Natural killer cell (primary cell): ENCODE measurements around the gene CRB3. TPM values are rescaled to one million over a fixed set of nuclear protein-coding genes. Genes with fewer than 3 reads are reported as not detected.
"Not testable (repeated sequence)": the region's sequence is repeated elsewhere in the genome, so short reads cannot be mapped to it uniquely, and the experiment has no call there.

ENCODE experiments used
- ATAC-seq, 3 donors: fragments of 150-1000 bp in 2 of 3; fragments of 200-7000 bp in 1 of 3; cut with Tn5 transposase; 1 replicate in 1 of 3; 2 replicates in 2 of 3; pipeline ENCODE4 v1.10.0; 2021; ENCODE audit warnings: mild to moderate bottlenecking in 2 of 3, moderate library complexity in 2 of 3
- DNase-seq, 2 donors: peaks; one replicate each; pipeline versions ENCODE4 v3.0.0 to v3.0.0-alpha.2; 2013 to 2021; ENCODE audit warnings: mixed read lengths in 1 of 2
- H3K27ac ChIP-seq: one replicate; pipeline ENCODE4 v1.5.1; 2013; ENCODE audit warnings: mild to moderate bottlenecking, low read length
- H3K27me3 ChIP-seq: one replicate; pipeline ENCODE4 v1.6.1; 2013; ENCODE audit warnings: low read length; ENCODE audit not compliant: control insufficient read depth, insufficient read depth
- H3K36me3 ChIP-seq: one replicate; pipeline ENCODE4 v1.6.1; 2013; ENCODE audit warnings: low read length; ENCODE audit not compliant: control insufficient read depth, insufficient read depth
- H3K4me1 ChIP-seq: one replicate; pipeline ENCODE4 v1.6.1; 2013; ENCODE audit warnings: low read length; ENCODE audit not compliant: control insufficient read depth, insufficient read depth
- H3K4me3 ChIP-seq: one replicate; pipeline ENCODE4 v1.5.1; 2013; ENCODE audit warnings: low read length
- H3K9me3 ChIP-seq: one replicate; pipeline ENCODE4 v1.6.1; 2013; ENCODE audit warnings: low read length; ENCODE audit not compliant: control insufficient read depth, insufficient read depth
- H3K27ac Mint-ChIP-seq, 2 donors: one replicate each; pipeline ENCODE4 v1.8.0; 2022; ENCODE audit warnings: mild to moderate bottlenecking in 2 of 2, mixed read lengths in 2 of 2, moderate library complexity in 1 of 2
- H3K27me3 Mint-ChIP-seq, 2 donors: one replicate each; pipeline ENCODE4 v1.8.0; 2022; ENCODE audit warnings: low read depth in 2 of 2, mixed read lengths in 2 of 2
- H3K36me3 Mint-ChIP-seq: one replicate; pipeline ENCODE4 v1.8.0; 2022; ENCODE audit warnings: mixed read lengths
- H3K4me1 Mint-ChIP-seq, 2 donors: one replicate each; pipeline ENCODE4 v1.8.0; 2022; ENCODE audit warnings: mixed read lengths in 2 of 2
- H3K4me3 Mint-ChIP-seq: one replicate; pipeline ENCODE4 v1.8.0; 2022; ENCODE audit warnings: mild to moderate bottlenecking, moderate library complexity, mixed read lengths
- H3K9me3 Mint-ChIP-seq, 2 donors: one replicate each; pipeline ENCODE4 v1.8.0; 2022; ENCODE audit warnings: mixed read lengths in 2 of 2
- CTCF ChIP-seq: fragments of 200-600 bp; IDR thresholded peaks from one replicate; pipeline ENCODE4 v1.8.0; 2022; ENCODE audit warnings: antibody characterized with exemption
- WGBS: methylation state at CpG from one replicate; pipeline ENCODE4 v1.1.7; 2013; ENCODE audit warnings: missing lambda C conversion rate; ENCODE audit not compliant: insufficient coverage; 5-methylcytosine and 5-hydroxymethylcytosine counted together
- intact Hi-C: fragments of 100-400 bp; cut with micrococcal nuclease; formaldehyde crosslinking; loops from one replicate; pipeline ENCODE4 v1.14.2; 2022
- total RNA-seq, 4 donors: library from RNA; stranded (reverse); fragments of 120-200 nt in 1 of 4; gene quantifications; one replicate each; pipeline versions ENCODE4 v1.2.3 to v1.2.4, GENCODE V29; 2013 to 2022

Gene CRB3
- total RNA-seq, 3 donors from 2014 or later (not counting 1 experiment from before 2014, with no cell fraction given), result 0.59 to 1.1 TPM; not detected in 1

GRCh38 chr19:6424939-6425731 is 38.9 kb upstream of the CRB3 start:
- no peaks in the 10 kb centered on the region for H3K9me3 ChIP-seq
- DNase-seq (peak; percentile 97 to 99), ATAC-seq (peak; percentile 82 to 93 (median 82))
- TF ChIP-seq CTCF, result no peak
- Mint-ChIP-seq H3K27ac (peak overlapping the region; percentile 85 to 86), H3K36me3 (no peaks in the 10 kb centered on the region), H3K9me3 (no peaks in the 10 kb centered on the region), H3K4me1 (peaks cover 30 to 45% of the 10 kb centered on the region in 2 donors), H3K4me3 (peak overlapping the region; percentile 82), H3K27me3 (peaks cover 0 to 2% of the 10 kb centered on the region in 2 donors)
- intact Hi-C loops, result loop anchor here (1.0 to 2.0 kb wide), 4 partner anchors 32 to 64 kb away; partner anchors contain the start of genes ALKBH7, CLPP and GTF2F1
- 5% methylated on average over 43 of the region's 43 CpGs for WGBS
- H3K27ac ChIP-seq, result peak overlapping the region; percentile 96
- peaks cover 36% of the 10 kb centered on the region for H3K4me1 ChIP-seq
- no peaks in the 10 kb centered on the region for H3K27me3 ChIP-seq
- peak overlapping the region; percentile 40 for H3K4me3 ChIP-seq
- H3K36me3 ChIP-seq, result peaks cover 19% of the 10 kb centered on the region

GRCh38 chr19:6425732-6426620 is 38.1 kb upstream of the CRB3 start:
- Histone ChIP-seq H3K9me3 (no peaks in the 10 kb centered on the region), H3K36me3 (peaks cover 11% of the 10 kb centered on the region), H3K4me1 (peaks cover 36% of the 10 kb centered on the region), H3K4me3 (peak overlapping the region; percentile 40), H3K27ac (peak overlapping the region; percentile 96), H3K27me3 (no peaks in the 10 kb centered on the region)
- H3K4me3 Mint-ChIP-seq, result peak overlapping the region; percentile 82
- WGBS, result 95% methylated on average over 21 of the region's 21 CpGs
- intact Hi-C loops, result loop anchor here (1.0 to 2.0 kb wide), 4 partner anchors 33 to 65 kb away; partner anchors contain the start of genes ALKBH7, CLPP and GTF2F1
- H3K36me3 Mint-ChIP-seq, result no peaks in the 10 kb centered on the region
- no peak for TF ChIP-seq CTCF
- H3K27ac Mint-ChIP-seq, result peak overlapping the region; percentile 85 to 86
- no peaks in the 10 kb centered on the region for H3K9me3 Mint-ChIP-seq
- peaks cover 30 to 40% of the 10 kb centered on the region in 2 donors for H3K4me1 Mint-ChIP-seq
- peaks cover 0 to 2% of the 10 kb centered on the region in 2 donors for H3K27me3 Mint-ChIP-seq
- ATAC-seq, result no peak
- peak in 1 of 2 donors; percentile 39 for DNase-seq

GRCh38 chr19:6427131-6427530 is 36.9 kb upstream of the CRB3 start:
- Mint-ChIP-seq H3K27me3 (peaks cover 0 to 6% of the 10 kb centered on the region in 2 donors), H3K36me3 (no peaks in the 10 kb centered on the region), H3K27ac (no peak overlapping the region), H3K4me1 (peaks cover 26 to 30% of the 10 kb centered on the region in 2 donors), H3K4me3 (no peak overlapping the region), H3K9me3 (no peaks in the 10 kb centered on the region)
- Histone ChIP-seq H3K4me3 (no peak overlapping the region), H3K9me3 (no peaks in the 10 kb centered on the region), H3K4me1 (peaks cover 31% of the 10 kb centered on the region), H3K27me3 (no peaks in the 10 kb centered on the region), H3K27ac (no peak overlapping the region), H3K36me3 (peaks cover 3% of the 10 kb centered on the region)
- intact Hi-C loops, result no loop called here
- ATAC-seq, result no peak
- no peak for TF ChIP-seq CTCF
- no peak for DNase-seq
- 94% methylated on average over 18 of the region's 18 CpGs for WGBS

- H3K27me3 ChIP-seq, DNase-seq, H3K9me3 ChIP-seq, H3K27me3 Mint-ChIP-seq, H3K27ac ChIP-seq, H3K9me3 Mint-ChIP-seq, intact Hi-C loops, H3K4me3 Mint-ChIP-seq, H3K27ac Mint-ChIP-seq, H3K36me3 Mint-ChIP-seq, H3K4me3 ChIP-seq, H3K36me3 ChIP-seq, ATAC-seq: not testable (repeated sequence)
- H3K4me1 Mint-ChIP-seq, result peaks cover 10 to 13% of the 10 kb centered on the region in 2 donors
- 100% methylated on average over 2 of the region's 2 CpGs for WGBS
- H3K4me1 ChIP-seq, result peaks cover 14% of the 10 kb centered on the region
These were observed 35.2 kb upstream of the CRB3 start for GRCh38 chr19:6428692-6429418.
